Stimulated activated CD4-positive, alpha-beta T cell treated with anti-CD3 and anti-CD28 coated beads, Interleukin-2, amount 100 ng/mL, for 48 hours (primary cell): ENCODE results near the gene SPINT2.
"Not testable (repeated sequence)": the region's sequence is repeated elsewhere in the genome, so short reads cannot be mapped to it uniquely, and the experiment has no call there.

Experiments
- DNase-seq, 2 donors: peaks; one replicate each; pipeline ENCODE4 v3.0.0-alpha.2; 2020

SPINT2 gene

GRCh38 chr19:38324431-38324830 lies 60.1 kb downstream of the SPINT2 start:
- no peak for DNase-seq

- DNase-seq, result no peak
Observed at GRCh38 chr19:38326591-38326990, 62.2 kb downstream of the SPINT2 start.

- DNase-seq, result no peak
Observed at GRCh38 chr19:38329651-38330050, 65.3 kb downstream of the SPINT2 start.

GRCh38 chr19:38331728-38332127 lies 67.4 kb downstream of the SPINT2 start:
- no peak for DNase-seq

GRCh38 chr19:38333245-38333644 lies 68.9 kb downstream of the SPINT2 start:
- DNase-seq, result no peak

- peak; percentile 92 for DNase-seq
Observed at GRCh38 chr19:38335949-38336637, 71.7 kb downstream of the SPINT2 start.

GRCh38 chr19:38336638-38337359 lies 72.4 kb downstream of the SPINT2 start:
- DNase-seq, result peak; percentile 93 to 96

GRCh38 chr19:38337360-38337653 lies 72.9 kb downstream of the SPINT2 start:
- no peak for DNase-seq

GRCh38 chr19:38339011-38339410 lies 74.6 kb downstream of the SPINT2 start:
- DNase-seq, result not testable (repeated sequence)

GRCh38 chr19:38340927-38341326 lies 76.6 kb downstream of the SPINT2 start:
- DNase-seq, result no peak
